Ovary (tissue), 9 donors: Measurements from ENCODE around the gene ANKS1B. TPM values are rescaled to one million over a fixed set of nuclear protein-coding genes. Genes with fewer than 3 reads are reported as not detected.

Experiments used
- DNase-seq, 5 donors: peaks; one replicate each; pipeline ENCODE4 v3.0.0-alpha.2; 2019 to 2020
- H3K27ac ChIP-seq, 2 donors: fragments of 200-600 bp; one replicate each; pipeline versions ENCODE4 v1.5.1 to v1.8.0; 2019 to 2022
- H3K27me3 ChIP-seq: fragments of 200-600 bp; one replicate; pipeline ENCODE4 v1.8.0; 2022
- H3K36me3 ChIP-seq: fragments of 200-600 bp; sonication (generic); one replicate; pipeline ENCODE4 v1.5.1; 2019
- H3K4me1 ChIP-seq: one replicate; pipeline ENCODE4 v1.8.1; 2013; ENCODE audit warnings: mild to moderate bottlenecking, moderate library complexity; ENCODE audit not compliant: insufficient read depth
- H3K4me3 ChIP-seq: fragments of 200-600 bp; sonication (generic); one replicate; pipeline ENCODE4 v1.5.1; 2017
- H3K9me3 ChIP-seq, 2 donors: fragments of 200-600 bp in 1 of 2; sonication (generic) in 1 of 2; one replicate each; pipeline versions ENCODE4 v1.5.1 to v1.8.1; 2013 to 2019; ENCODE audit warnings: mild to moderate bottlenecking in 1 of 2, moderate library complexity in 1 of 2
- CTCF ChIP-seq, 3 donors: fragments of 450-650 bp in 2 of 3; fragments of 200-600 bp in 1 of 3; IDR thresholded peaks; one replicate each; pipeline versions ENCODE4 v1.5.1 to v1.8.0; 2016 to 2022; ENCODE audit warnings: antibody characterized with exemption in 3 of 3, mild to moderate bottlenecking in 1 of 3
- EP300 ChIP-seq: sonication (generic); formaldehyde crosslinking; IDR thresholded peaks from one replicate; pipeline ENCODE4 v1.6.1; 2017; ENCODE audit warnings: antibody characterized with exemption
- POLR2A ChIP-seq: fragments of 450-650 bp; IDR thresholded peaks from one replicate; pipeline ENCODE4 v1.6.1; 2017; ENCODE audit warnings: antibody characterized with exemption, mild to moderate bottlenecking, moderate library complexity
- WGBS, 3 donors: extraction: QIAGEN DNeasy Blood & Tissue Kit in 1 of 3; methylation state at CpG; one replicate each; pipeline versions ENCODE4 v1.1.5 to v1.1.7; 2013 to 2017; 5-methylcytosine and 5-hydroxymethylcytosine counted together
- intact Hi-C, 4 donors: fragments of 100-400 bp; cut with DNase I; formaldehyde crosslinking; loops; one replicate each; pipeline versions ENCODE4 v1.11.0 to v1.15.1; 2022 to 2023
- polyA plus RNA-seq, 2 donors: library from polyadenylated mRNA; stranded (reverse); fragments of 200-250 nt in 1 of 2; fragments of 350-450 nt in 1 of 2; fragmentation: Illumina TruSeq in 1 of 2; extraction: RNeasy Lipid Tissue Mini Kit (QIAGEN cat#74804) in 1 of 2; gene quantifications; one replicate each; pipeline ENCODE4 v1.2.3, GENCODE V29; 2013 to 2014
- total RNA-seq, 7 donors: library from RNA; depleted of rRNA in 2 of 7; stranded (reverse); fragments of >200 nt in 2 of 7; fragmentation: NEBNext Ultra II Directional in 3 of 7; extraction: Animal tissue kit (Norgen Biotek cat#: 25700) in 3 of 7; gene quantifications; one replicate each; pipeline versions ENCODE4 v1.1.0 to v1.2.4, GENCODE V29; 2016 to 2023
- donor health status: DM: no; HTN: no; CAD: no; lungs with moderate emphysema.
- donor health status: DM: no; HTN: no; CAD: no.
- donor health status: Bipolar disorder and iron deficiency.
- donor health status: DM: yes; HTN: yes; CAD: no.
- donor health status: DM: no; HTN: no; CAD: no.
- donor health status: DM: yes; HTN: yes; CAD: no.

ANKS1B gene
- total and polyA plus RNA-seq, 9 donors, result 0.80 to 34.9 (median 7.7) TPM

DNA sequence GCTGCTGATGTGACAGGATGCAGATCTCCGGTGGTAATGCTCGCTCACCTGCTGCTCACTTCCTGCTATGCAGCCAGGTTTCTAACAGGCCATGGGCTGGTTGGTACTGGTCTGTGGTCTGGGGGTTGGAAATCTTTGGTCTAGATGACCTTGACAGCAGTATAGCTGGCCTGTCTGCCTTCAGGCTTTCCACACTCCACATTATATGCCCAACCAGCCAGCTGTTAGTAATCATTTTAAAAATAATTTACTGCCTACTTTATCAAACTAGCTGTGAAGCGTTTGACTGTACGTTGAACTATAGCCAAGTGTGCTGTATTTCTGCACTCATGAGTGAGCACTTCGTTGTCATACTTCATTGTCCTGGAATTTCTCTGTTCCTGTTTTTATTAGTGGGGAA is 761.2 kb downstream of the ANKS1B start:
- Histone ChIP-seq H3K36me3 (no peaks in the 10 kb centered on the region), H3K4me1 (no peaks in the 10 kb centered on the region), H3K9me3 (no peaks in the 10 kb centered on the region), H3K27ac (no peak overlapping the region), H3K4me3 (no peak overlapping the region), H3K27me3 (no peaks in the 10 kb centered on the region)
- intact Hi-C loops, result no loop called here
- TF ChIP-seq CTCF (IDR thresholded peaks at IDR 0.05), result no peak
- no peak for TF ChIP-seq POLR2A
- TF ChIP-seq EP300, result no peak
- WGBS, 3 donors, result 39 to 45% (median 40%) methylated on average over 5 of the region's 5 CpGs
- DNase-seq, result no peak

DNA sequence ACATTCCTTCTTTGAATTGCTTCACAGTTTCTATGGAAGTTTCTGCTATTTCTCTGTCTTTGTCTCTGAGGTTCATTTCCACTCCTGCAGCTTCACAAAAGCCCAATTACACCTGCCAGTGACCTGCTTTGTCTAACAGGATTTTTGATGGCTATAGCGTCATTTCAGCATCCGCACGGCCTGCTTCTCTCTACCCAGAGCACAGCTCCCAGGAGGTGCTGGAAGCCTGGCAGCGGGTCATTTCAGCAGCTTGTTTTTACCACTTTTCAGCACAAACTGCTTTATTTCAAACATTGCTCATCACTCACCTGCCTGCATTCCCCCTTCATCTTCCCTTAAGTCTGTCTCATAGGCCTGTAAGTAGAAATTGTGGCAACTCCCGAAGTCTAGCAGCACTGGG is 771.7 kb downstream of the ANKS1B start:
- Histone ChIP-seq H3K9me3 (no peaks in the 10 kb centered on the region), H3K27me3 (no peaks in the 10 kb centered on the region), H3K27ac (no peak overlapping the region), H3K4me3 (no peak overlapping the region), H3K36me3 (no peaks in the 10 kb centered on the region), H3K4me1 (no peaks in the 10 kb centered on the region)
- TF ChIP-seq POLR2A, result no peak
- TF ChIP-seq CTCF (IDR thresholded peaks at IDR 0.05), result no peak
- TF ChIP-seq EP300, result no peak
- intact Hi-C loops, result no loop called here
- DNase-seq, result no peak
- WGBS, 3 donors, result 69 to 92% (median 84%) methylated on average over 5 of the region's 5 CpGs

DNA sequence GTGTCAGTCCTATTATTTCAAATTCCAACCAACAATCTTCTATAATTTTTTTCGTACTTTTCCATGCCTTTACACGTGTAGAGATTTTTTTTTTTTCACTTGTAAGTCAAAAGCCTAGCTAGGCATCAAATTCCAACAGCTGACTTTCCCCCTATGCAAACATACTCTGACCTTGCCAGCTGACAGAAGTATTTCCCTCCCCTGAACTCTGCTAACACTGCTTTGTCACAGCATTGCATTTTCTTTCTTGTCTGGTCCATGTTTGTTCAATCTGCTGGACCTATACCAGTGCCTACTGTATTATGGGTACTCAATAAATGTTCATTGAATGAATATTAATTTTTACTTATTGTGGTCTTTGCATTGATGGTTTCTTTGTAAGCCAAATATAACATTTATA is 772.5 kb downstream of the ANKS1B start:
- 62 to 71% (median 67%) methylated on average over 2 of the region's 2 CpGs for WGBS, 3 donors
- Histone ChIP-seq H3K4me3 (no peak overlapping the region), H3K27ac (no peak overlapping the region), H3K9me3 (no peaks in the 10 kb centered on the region), H3K4me1 (no peaks in the 10 kb centered on the region), H3K27me3 (no peaks in the 10 kb centered on the region), H3K36me3 (no peaks in the 10 kb centered on the region)
- TF ChIP-seq EP300, result no peak
- DNase-seq, result no peak
- intact Hi-C loops, result no loop called here

DNA sequence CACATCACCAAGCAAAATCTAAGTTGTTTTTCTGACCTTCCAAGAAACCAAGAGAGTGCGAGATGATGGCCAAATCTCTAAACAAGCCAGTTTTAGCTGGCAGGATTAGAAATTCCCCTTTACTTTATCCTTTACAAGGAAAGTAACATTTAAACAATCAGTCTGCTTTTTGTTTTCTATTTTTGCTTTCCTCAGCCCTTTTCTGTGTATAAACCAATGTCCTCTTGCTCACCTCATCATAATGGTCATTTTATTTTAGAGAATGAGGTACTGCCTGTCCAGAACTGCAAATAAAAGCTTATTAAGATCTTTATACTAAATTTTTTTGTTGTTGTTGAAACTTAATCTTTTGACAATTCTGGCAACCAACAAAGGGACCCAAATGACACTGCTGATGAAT is 779.6 kb downstream of the ANKS1B start:
- H3K4me3 ChIP-seq, result no peak overlapping the region
- no peaks in the 10 kb centered on the region for H3K4me1 ChIP-seq
- H3K36me3 ChIP-seq, result no peaks in the 10 kb centered on the region
- no peak for DNase-seq
- H3K27ac ChIP-seq, result no peak overlapping the region
- H3K27me3 ChIP-seq, result no peaks in the 10 kb centered on the region
- 80 to 88% (median 81%) methylated on average over 1 of the region's 1 CpG for WGBS, 3 donors
- TF ChIP-seq CTCF (IDR thresholded peaks at IDR 0.05), result no peak
- no peaks in the 10 kb centered on the region for H3K9me3 ChIP-seq
- intact Hi-C loops, result no loop called here

DNA sequence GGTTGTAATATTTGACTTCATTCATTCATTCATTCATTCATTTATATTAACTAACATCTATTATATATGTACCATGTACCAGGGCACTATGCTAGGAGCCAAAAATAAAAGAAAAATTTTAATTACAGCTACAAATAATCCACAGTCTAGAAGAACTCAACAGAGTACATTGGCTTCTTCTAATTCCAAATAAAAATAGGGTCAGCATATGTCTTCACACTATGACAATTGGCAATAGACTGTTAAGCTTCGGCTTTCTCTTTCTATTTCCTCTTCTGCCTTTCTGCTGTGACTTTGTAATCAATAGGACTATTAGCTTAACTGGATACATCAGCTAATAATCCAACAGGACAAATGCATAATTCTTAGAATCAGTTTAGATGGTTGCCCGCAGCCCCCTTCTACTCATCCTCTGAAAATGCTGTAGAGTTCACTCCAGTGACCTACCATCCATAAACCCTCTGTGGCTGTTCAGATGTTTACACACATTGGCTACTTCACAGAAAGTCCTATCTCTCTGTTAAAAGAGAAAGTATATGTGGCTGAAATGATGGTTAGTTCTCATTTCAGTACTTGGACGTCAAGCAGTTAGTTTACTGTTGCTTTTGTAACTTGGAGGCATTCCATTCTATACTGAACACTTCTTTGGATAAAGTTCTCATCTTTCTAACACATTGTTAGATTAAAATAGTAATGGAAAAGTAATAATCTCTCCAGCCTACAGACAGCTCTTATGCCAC is 782.7 kb downstream of the ANKS1B start:
- intact Hi-C loops, result no loop called here
- WGBS, 3 donors, result 74 to 78% (median 74%) methylated on average over 3 of the region's 3 CpGs
- Histone ChIP-seq H3K4me1 (no peaks in the 10 kb centered on the region), H3K36me3 (no peaks in the 10 kb centered on the region), H3K9me3 (no peaks in the 10 kb centered on the region), H3K4me3 (no peak overlapping the region), H3K27ac (no peak overlapping the region), H3K27me3 (no peaks in the 10 kb centered on the region)
- no peak for DNase-seq
- TF ChIP-seq POLR2A (no peak), CTCF (IDR thresholded peaks at IDR 0.05) (no peak), EP300 (no peak)
